IMR-90 (cell line): Measurements from ENCODE around the gene UBA52. TPM values are rescaled to one million over a fixed set of nuclear protein-coding genes. Genes with fewer than 3 reads are reported as not detected.

Experiments
- ATAC-seq: fragments of 200-7000 bp; cut with Tn5 transposase; 2 replicates; pipeline ENCODE4 v1.9.1; 2020; ENCODE audit warnings: low read depth, mild to moderate bottlenecking, moderate library complexity
- BruUV-seq: library from RNA; stranded (reverse); fragments of 400-500 nt; replicated peaks from 2 replicates; lab custom pipeline; 2021; lab: Mats Ljungman, UMichigan
- CTCF ChIA-PET: fragments of 300-600 bp; formaldehyde crosslinking; extraction: SDS; loops from one replicate; lab custom pipeline; 2021; ENCODE audit warnings: antibody characterized with exemption; lab: Yijun Ruan, JAX
- POLR2A ChIA-PET: fragments of 300-600 bp; sonication (Branson Sonifier 250); formaldehyde crosslinking; loops from one replicate; lab custom pipeline; 2022; ENCODE audit warnings: antibody characterized with exemption; ENCODE audit not compliant: unreplicated experiment; lab: Charles Lee
- DNase-seq: peaks from one replicate; pipeline ENCODE4 v3.0.0; 2013
- H2AFZ ChIP-seq: replicated peaks from 2 replicates; pipeline ENCODE3; 2013; ENCODE audit warnings: low read length, mild to moderate bottlenecking; ENCODE audit not compliant: poor library complexity
- H2AK5ac ChIP-seq: 2 replicates; pipeline ENCODE4 v1.6.1; 2013; ENCODE audit warnings: low read depth, low read length, inconsistent platforms
- H2AK9ac ChIP-seq: replicated peaks from 2 replicates; pipeline ENCODE3; 2013; ENCODE audit warnings: mild to moderate bottlenecking, low read depth, low read length, moderate library complexity; ENCODE audit not compliant: poor library complexity
- H2BK120ac ChIP-seq: 2 replicates; pipeline ENCODE4 v1.6.1; 2013; ENCODE audit warnings: low read depth, low read length, inconsistent platforms
- H2BK15ac ChIP-seq: 3 replicates; pipeline ENCODE4 v1.6.1; 2013; ENCODE audit warnings: low read depth, low read length, inconsistent platforms
- H2BK20ac ChIP-seq: 2 replicates; pipeline ENCODE4 v1.6.1; 2013; ENCODE audit warnings: low read depth, mild to moderate bottlenecking, inconsistent platforms, low read length, moderate library complexity
- H2BK5ac ChIP-seq: 2 replicates; pipeline ENCODE4 v1.6.1; 2013; ENCODE audit warnings: mild to moderate bottlenecking, low read depth, low read length, inconsistent platforms; ENCODE audit not compliant: poor library complexity, severe bottlenecking
- H3K14ac ChIP-seq: replicated peaks from 2 replicates; pipeline ENCODE4 v1.6.1; 2013; ENCODE audit warnings: low read depth, low read length, inconsistent platforms
- H3K18ac ChIP-seq: 2 replicates; pipeline ENCODE4 v1.6.1; 2013; ENCODE audit warnings: low read depth, low read length, control low read depth
- H3K23ac ChIP-seq: 2 replicates; pipeline ENCODE4 v1.6.1; 2013; ENCODE audit warnings: low read depth, low read length, inconsistent platforms
- H3K27ac ChIP-seq: 2 replicates; pipeline ENCODE4 v1.5.1; 2013; ENCODE audit warnings: mild to moderate bottlenecking, control low read depth, low read length; ENCODE audit not compliant: insufficient read depth
- H3K27me3 ChIP-seq: 2 replicates; pipeline ENCODE4 v1.6.1; 2013; ENCODE audit warnings: low read length; ENCODE audit not compliant: control insufficient read depth, insufficient read depth
- H3K36me3 ChIP-seq: 2 replicates; pipeline ENCODE4 v1.6.1; 2013; ENCODE audit warnings: low read length, mixed read lengths; ENCODE audit not compliant: control insufficient read depth, insufficient read depth
- H3K4ac ChIP-seq: 2 replicates; pipeline ENCODE4 v1.6.1; 2013; ENCODE audit warnings: low read depth, low read length, inconsistent platforms
- H3K4me1 ChIP-seq: 2 replicates; pipeline ENCODE4 v1.6.1; 2013; ENCODE audit warnings: low read length, mixed read lengths; ENCODE audit not compliant: control insufficient read depth, insufficient read depth
- H3K4me2 ChIP-seq: 2 replicates; pipeline ENCODE4 v1.6.1; 2013; ENCODE audit warnings: low read depth, mild to moderate bottlenecking, control low read depth, low read length, moderate library complexity
- H3K4me3 ChIP-seq: 2 replicates; pipeline ENCODE4 v1.5.1; 2013; ENCODE audit warnings: low read depth, mild to moderate bottlenecking, control low read depth, low read length, moderate library complexity; ENCODE audit not compliant: insufficient read depth
- H3K56ac ChIP-seq: 2 replicates; pipeline ENCODE4 v1.6.1; 2013; ENCODE audit warnings: low read length, inconsistent platforms; ENCODE audit not compliant: insufficient read depth; ENCODE audit errors: extremely low read depth
- H3K79me1 ChIP-seq, 2 experiments: 2 replicates each; pipeline ENCODE4 v1.6.1; 2013; ENCODE audit warnings: low read length in 2 of 2, inconsistent platforms in 1 of 2, low read depth in 1 of 2
- H3K9ac ChIP-seq: 2 replicates; pipeline ENCODE4 v1.6.1; 2013; ENCODE audit warnings: low read depth, low read length, control low read depth
- H3K9me1 ChIP-seq: 2 replicates; pipeline ENCODE4 v1.6.1; 2013; ENCODE audit warnings: low read length, inconsistent platforms; ENCODE audit not compliant: insufficient read depth
- H3K9me3 ChIP-seq: 2 replicates; pipeline ENCODE4 v1.6.1; 2013; ENCODE audit warnings: low read length; ENCODE audit not compliant: control insufficient read depth, insufficient read depth
- H4K20me1 ChIP-seq: 2 replicates; pipeline ENCODE4 v1.6.1; 2013; ENCODE audit warnings: low read length, inconsistent platforms; ENCODE audit not compliant: insufficient read depth
- H4K5ac ChIP-seq: 2 replicates; pipeline ENCODE4 v1.6.1; 2013; ENCODE audit warnings: mild to moderate bottlenecking, low read depth, low read length, control low read depth
- H4K8ac ChIP-seq, 2 experiments: 2 replicates each; pipeline ENCODE4 v1.6.1; 2013; ENCODE audit warnings: low read depth in 2 of 2, low read length in 2 of 2, control low read depth in 1 of 2, inconsistent platforms in 1 of 2
- H4K91ac ChIP-seq: 2 replicates; pipeline ENCODE4 v1.6.1; 2013; ENCODE audit warnings: low read depth, low read length, inconsistent platforms; ENCODE audit not compliant: insufficient read depth
- BHLHE40 ChIP-seq: fragments of 150-350 bp; IDR thresholded peaks from 2 replicates; pipeline ENCODE4 v1.6.1; 2016; ENCODE audit warnings: mild to moderate bottlenecking, low read depth, low read length
- CEBPB ChIP-seq: IDR thresholded peaks from 2 replicates; pipeline ENCODE4 v1.6.1; 2012; ENCODE audit warnings: low read depth, low read length, improper control_type of control experiment
- CHD1 ChIP-seq: IDR thresholded peaks from 2 replicates; pipeline ENCODE4 v1.6.1; 2012; ENCODE audit warnings: low read depth, low read length, improper control_type of control experiment
- FOS ChIP-seq: fragments of 150-350 bp; IDR thresholded peaks from 2 replicates; pipeline ENCODE4 v1.6.1; 2016; ENCODE audit warnings: low read depth, low read length
- MAFK ChIP-seq: IDR thresholded peaks from 2 replicates; pipeline ENCODE4 v1.6.1; 2012; ENCODE audit warnings: low read depth, low read length, improper control_type of control experiment
- MAZ ChIP-seq: IDR thresholded peaks from 2 replicates; pipeline ENCODE4 v1.6.1; 2012; ENCODE audit warnings: low read depth, mild to moderate bottlenecking, low read length, improper control_type of control experiment, moderate library complexity, borderline replicate concordance
- MXI1 ChIP-seq: IDR thresholded peaks from 2 replicates; pipeline ENCODE4 v1.6.1; 2012; ENCODE audit warnings: low read depth, mild to moderate bottlenecking, low read length, moderate library complexity, borderline replicate concordance
- NFE2L2 ChIP-seq: fragments of 150-350 bp; IDR thresholded peaks from 2 replicates; pipeline ENCODE4 v1.6.1; 2016; ENCODE audit warnings: low read depth, mild to moderate bottlenecking, low read length
- POLR2A ChIP-seq: IDR thresholded peaks from 2 replicates; pipeline ENCODE4 v1.6.1; 2012; ENCODE audit warnings: mild to moderate bottlenecking, low read depth, low read length
- RAD21 ChIP-seq: IDR thresholded peaks from 2 replicates; pipeline ENCODE4 v1.6.1; 2012; ENCODE audit warnings: low read length, improper control_type of control experiment
- RCOR1 ChIP-seq: IDR thresholded peaks from 2 replicates; pipeline ENCODE4 v1.6.1; 2012; ENCODE audit warnings: mild to moderate bottlenecking, low read length, improper control_type of control experiment; ENCODE audit not compliant: insufficient replicate concordance
- RFX5 ChIP-seq: IDR thresholded peaks from 2 replicates; pipeline ENCODE4 v1.8.0; 2012; ENCODE audit warnings: low read depth, mild to moderate bottlenecking, low read length, moderate library complexity
- SMC3 ChIP-seq: fragments of 150-350 bp; IDR thresholded peaks from 2 replicates; pipeline ENCODE4 v1.6.1; 2016; ENCODE audit warnings: low read depth, mild to moderate bottlenecking, antibody characterized with exemption, low read length, moderate library complexity
- WGBS, 2 experiments: methylation state at CpG; one replicate each; pipeline versions ENCODE4 v1.1.5 to v1.1.7; 2013; ENCODE audit warnings: missing lambda C conversion rate in 2 of 2; ENCODE audit not compliant: insufficient read length in 1 of 2; ENCODE audit errors: extremely low coverage in 2 of 2; 5-methylcytosine and 5-hydroxymethylcytosine counted together
- dilution Hi-C: fragments of 300-500 bp; cut with HindIII; formaldehyde crosslinking; loops from one replicate; pipeline ENCODE4 v1.14.3; 2018; ENCODE audit warnings: low sequenced_read_pairs; ENCODE audit not compliant: unreplicated experiment
- in situ Hi-C: fragments of 300-500 bp; cut with MboI; formaldehyde crosslinking; loops from 3 replicates; pipeline ENCODE4 v1.14.3; 2019; ENCODE audit warnings: low sequenced_read_pairs, inconsistent platforms, mixed read lengths
- intact Hi-C: fragments of 100-400 bp; cut with micrococcal nuclease; formaldehyde crosslinking; loops from 2 replicates; pipeline ENCODE4 v1.10.0; 2022
- polyA plus RNA-seq, 3 experiments: library from polyadenylated mRNA; depleted of rRNA; stranded (reverse); fragments of >200 nt; gene quantifications; 2 replicates each; pipeline ENCODE4 v1.2.3, GENCODE V29; 2012; ENCODE audit warnings: low replicate concordance in 1 of 3
- total RNA-seq: library from RNA; depleted of rRNA; stranded (reverse); fragments of >200 nt; gene quantifications from 2 replicates; pipeline ENCODE4 v1.2.3, GENCODE V29; 2012
- TF ChIP-seq, protein P1 (sequence below): conservative IDR thresholded peaks from 2 replicates; pipeline ENCODE4 v1.5.1; 2012; ENCODE audit warnings: mild to moderate bottlenecking, low read depth, low read length, improper control_type of control experiment
- TF ChIP-seq, protein P2 (sequence below): fragments of 150-350 bp; IDR thresholded peaks from 2 replicates; pipeline ENCODE4 v1.6.1; 2017; ENCODE audit warnings: mild to moderate bottlenecking, antibody characterized with exemption, low read length, low read depth
- TF ChIP-seq, protein P3 (sequence below): fragments of 150-350 bp; IDR thresholded peaks from 2 replicates; pipeline ENCODE4 v1.6.1; 2016; ENCODE audit warnings: low read depth, mild to moderate bottlenecking, low read length, moderate library complexity, borderline replicate concordance

Gene UBA52
- total and polyA plus RNA-seq, 2 of the 4 experiments (the other 2 are of a cell fraction) = 1,030 to 3,008 TPM

DNA sequence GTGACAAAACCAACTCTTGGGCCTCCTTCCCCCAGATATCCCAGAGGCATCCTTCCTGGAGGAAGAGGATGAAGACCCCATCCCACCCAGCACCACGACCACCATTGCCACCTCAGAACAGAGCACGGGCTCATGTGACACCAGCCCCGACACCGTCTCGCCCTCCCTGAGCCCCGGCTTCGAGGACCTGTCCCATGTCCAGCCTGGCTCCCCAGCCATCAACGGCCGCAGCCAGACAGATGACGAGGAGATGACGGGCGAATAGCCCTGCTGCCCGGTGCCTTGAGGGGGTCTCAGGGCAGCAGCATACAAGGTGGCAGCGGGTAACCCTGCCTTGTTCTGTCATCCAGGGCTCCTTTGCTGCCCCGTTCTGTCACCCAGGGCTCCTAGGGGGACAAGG, 3.3 kb upstream of the UBA52 start:
- Histone ChIP-seq H3K4me1 (peaks cover 10% of the 10 kb centered on the region), H3K79me1 (peaks cover 16 to 23% of the 10 kb centered on the region in 2 experiments; a peak in 3 of 4 replicates), H4K5ac (no peak overlapping the region), H2BK20ac (no peak overlapping the region), H2BK15ac (no peak overlapping the region), H3K56ac (no peak overlapping the region), H2BK5ac (no peak overlapping the region), H4K20me1 (peaks cover 16% of the 10 kb centered on the region), H3K9me1 (peaks cover 9% of the 10 kb centered on the region), H3K9ac (no peak overlapping the region), H3K23ac (no peak overlapping the region), H3K4me2 (no peak overlapping the region), H2AFZ (no peak overlapping the region), H3K27ac (no peak overlapping the region), H3K18ac (no peak overlapping the region), H2BK120ac (no peak overlapping the region), H3K27me3 (no peaks in the 10 kb centered on the region), H3K4ac (no peak overlapping the region), H3K4me3 (no peak overlapping the region), H2AK9ac (no peak overlapping the region), H2AK5ac (no peak overlapping the region), H4K8ac (no peak overlapping the region), H3K9me3 (no peaks in the 10 kb centered on the region), H3K14ac (no peak overlapping the region), H3K36me3 (peaks cover 49% of the 10 kb centered on the region), H4K91ac (no peak overlapping the region)
- ChIA-PET POLR2A (no interaction called here), CTCF (no interaction called here)
- no TSS peak for BruUV-seq
- TF ChIP-seq SMC3 = no peak
- TF ChIP-seq CEBPB = no peak
- TF ChIP-seq RCOR1 = no peak
- TF ChIP-seq BHLHE40 = no peak
- no peak for TF ChIP-seq RAD21
- TF ChIP-seq FOS = no peak
- no peak for TF ChIP-seq MAZ
- TF ChIP-seq, protein P1, sequence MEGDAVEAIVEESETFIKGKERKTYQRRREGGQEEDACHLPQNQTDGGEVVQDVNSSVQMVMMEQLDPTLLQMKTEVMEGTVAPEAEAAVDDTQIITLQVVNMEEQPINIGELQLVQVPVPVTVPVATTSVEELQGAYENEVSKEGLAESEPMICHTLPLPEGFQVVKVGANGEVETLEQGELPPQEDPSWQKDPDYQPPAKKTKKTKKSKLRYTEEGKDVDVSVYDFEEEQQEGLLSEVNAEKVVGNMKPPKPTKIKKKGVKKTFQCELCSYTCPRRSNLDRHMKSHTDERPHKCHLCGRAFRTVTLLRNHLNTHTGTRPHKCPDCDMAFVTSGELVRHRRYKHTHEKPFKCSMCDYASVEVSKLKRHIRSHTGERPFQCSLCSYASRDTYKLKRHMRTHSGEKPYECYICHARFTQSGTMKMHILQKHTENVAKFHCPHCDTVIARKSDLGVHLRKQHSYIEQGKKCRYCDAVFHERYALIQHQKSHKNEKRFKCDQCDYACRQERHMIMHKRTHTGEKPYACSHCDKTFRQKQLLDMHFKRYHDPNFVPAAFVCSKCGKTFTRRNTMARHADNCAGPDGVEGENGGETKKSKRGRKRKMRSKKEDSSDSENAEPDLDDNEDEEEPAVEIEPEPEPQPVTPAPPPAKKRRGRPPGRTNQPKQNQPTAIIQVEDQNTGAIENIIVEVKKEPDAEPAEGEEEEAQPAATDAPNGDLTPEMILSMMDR = no peak
- TF ChIP-seq, protein P2, sequence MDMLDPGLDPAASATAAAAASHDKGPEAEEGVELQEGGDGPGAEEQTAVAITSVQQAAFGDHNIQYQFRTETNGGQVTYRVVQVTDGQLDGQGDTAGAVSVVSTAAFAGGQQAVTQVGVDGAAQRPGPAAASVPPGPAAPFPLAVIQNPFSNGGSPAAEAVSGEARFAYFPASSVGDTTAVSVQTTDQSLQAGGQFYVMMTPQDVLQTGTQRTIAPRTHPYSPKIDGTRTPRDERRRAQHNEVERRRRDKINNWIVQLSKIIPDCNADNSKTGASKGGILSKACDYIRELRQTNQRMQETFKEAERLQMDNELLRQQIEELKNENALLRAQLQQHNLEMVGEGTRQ = no peak
- TF ChIP-seq MXI1 = no peak
- no peak for TF ChIP-seq MAFK
- no peak for TF ChIP-seq NFE2L2
- TF ChIP-seq POLR2A = no peak
- TF ChIP-seq, protein P3, sequence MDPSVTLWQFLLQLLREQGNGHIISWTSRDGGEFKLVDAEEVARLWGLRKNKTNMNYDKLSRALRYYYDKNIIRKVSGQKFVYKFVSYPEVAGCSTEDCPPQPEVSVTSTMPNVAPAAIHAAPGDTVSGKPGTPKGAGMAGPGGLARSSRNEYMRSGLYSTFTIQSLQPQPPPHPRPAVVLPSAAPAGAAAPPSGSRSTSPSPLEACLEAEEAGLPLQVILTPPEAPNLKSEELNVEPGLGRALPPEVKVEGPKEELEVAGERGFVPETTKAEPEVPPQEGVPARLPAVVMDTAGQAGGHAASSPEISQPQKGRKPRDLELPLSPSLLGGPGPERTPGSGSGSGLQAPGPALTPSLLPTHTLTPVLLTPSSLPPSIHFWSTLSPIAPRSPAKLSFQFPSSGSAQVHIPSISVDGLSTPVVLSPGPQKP = no peak
- TF ChIP-seq CHD1 = no peak
- no peak for TF ChIP-seq RFX5
- no peak for DNase-seq
- no peak for ATAC-seq
- intact Hi-C loops (no loop called here), dilution Hi-C loops (no loop called here), in situ Hi-C loops (no loop called here)
- no CpG with 5 or more reads among the region's 15 CpGs for WGBS, 2 experiments
